ENCODE data around the gene ABTB1. TPM values are rescaled to one million over a fixed set of nuclear protein-coding genes. Genes with fewer than 3 reads are reported as not detected.

The ABTB1 gene
- total RNA-seq, 1 experiment from 2014 or later = 3.6 TPM

- TF ChIP-seq CTCF (conservative IDR thresholded peaks at IDR 0.05; ENCODE audit: low read depth, low read length) = no peak
- TF ChIP-seq EZH2 (IDR thresholded peaks at IDR 0.05; ENCODE audit: low read length, unreplicated experiment) = no peak
- TF ChIP-seq EZH2phosphoT487 (IDR thresholded peaks at IDR 0.05; ENCODE audit: borderline replicate concordance, low read length) = no peak
- no TSS peak for BruUV-seq (replicated peaks)
- no peak overlapping the region for H3K9ac ChIP-seq (ENCODE audit: low read length)
- no peaks in the 10 kb centered on the region for H3K9me2 ChIP-seq (replicated peaks; ENCODE audit: low read length)
- H3K79me2 ChIP-seq (ENCODE audit: low read length) = no peaks in the 10 kb centered on the region
- ChIA-PET POLR2A (ENCODE audit: unreplicated experiment) (interaction anchor here (0.7 kb wide), 1 partner anchor 103 kb away, joined by 4 read pairs; no protein-coding TSS in a partner anchor), CTCF (no interaction called here)
- no peaks in the 10 kb centered on the region for H3K27me3 ChIP-seq (ENCODE audit: low read length)
- H3K4me3 ChIP-seq (ENCODE audit: low read length) = no peak overlapping the region
- H3F3A ChIP-seq (ENCODE audit: low read length, unreplicated experiment) = no peaks in the 10 kb centered on the region
- no peaks in the 10 kb centered on the region for H3K36me3 ChIP-seq (ENCODE audit: low read depth, low read length)
- no peak for ATAC-seq
- peaks cover 33% of the 10 kb centered on the region for H3K4me1 ChIP-seq (ENCODE audit: insufficient read depth, low read length)
- no peak overlapping the region for H3K27ac ChIP-seq (ENCODE audit: low read length)
- no peak overlapping the region for H2AFZ ChIP-seq (ENCODE audit: low read length)
- no peaks in the 10 kb centered on the region for H3K9me3 ChIP-seq (ENCODE audit: low read length)
- H3K4me2 ChIP-seq (ENCODE audit: low read length) = no peak overlapping the region
- DNase-seq = no peak
- intact Hi-C loops (cut with micrococcal nuclease) = no loop called here
- no peaks in the 10 kb centered on the region for H4K20me1 ChIP-seq (ENCODE audit: low read length)
Observed at GRCh38 chr3:127711896-127712295, 39.1 kb downstream of the ABTB1 start.

GRCh38 chr3:127712461-127712860 lies 39.7 kb downstream of the ABTB1 start:
- H3K36me3 ChIP-seq (ENCODE audit: low read depth, low read length) = no peaks in the 10 kb centered on the region
- TF ChIP-seq EZH2 (IDR thresholded peaks at IDR 0.05; ENCODE audit: low read length, unreplicated experiment) = no peak
- TF ChIP-seq CTCF (conservative IDR thresholded peaks at IDR 0.05; ENCODE audit: low read depth, low read length) = no peak
- no peak for TF ChIP-seq EZH2phosphoT487 (IDR thresholded peaks at IDR 0.05; ENCODE audit: borderline replicate concordance, low read length)
- no peaks in the 10 kb centered on the region for H3F3A ChIP-seq (ENCODE audit: low read length, unreplicated experiment)
- no peaks in the 10 kb centered on the region for H3K79me2 ChIP-seq (ENCODE audit: low read length)
- no peaks in the 10 kb centered on the region for H3K27me3 ChIP-seq (ENCODE audit: low read length)
- H3K4me1 ChIP-seq (ENCODE audit: insufficient read depth, low read length) = peaks cover 33% of the 10 kb centered on the region
- ChIA-PET CTCF (no interaction called here), POLR2A (ENCODE audit: unreplicated experiment) (no interaction called here)
- no TSS peak for BruUV-seq (replicated peaks)
- H3K27ac ChIP-seq (ENCODE audit: low read length) = no peak overlapping the region
- intact Hi-C loops (cut with micrococcal nuclease) = no loop called here
- DNase-seq (no peak), ATAC-seq (no peak)
- no peaks in the 10 kb centered on the region for H4K20me1 ChIP-seq (ENCODE audit: low read length)
- no peaks in the 10 kb centered on the region for H3K9me2 ChIP-seq (replicated peaks; ENCODE audit: low read length)
- H3K9me3 ChIP-seq (ENCODE audit: low read length) = no peaks in the 10 kb centered on the region
- no peak overlapping the region for H3K4me3 ChIP-seq (ENCODE audit: low read length)
- H3K9ac ChIP-seq (ENCODE audit: low read length) = no peak overlapping the region
- H2AFZ ChIP-seq (ENCODE audit: low read length) = no peak overlapping the region
- H3K4me2 ChIP-seq (ENCODE audit: low read length) = no peak overlapping the region

- Histone ChIP-seq H3K79me2 (ENCODE audit: low read length) (no peaks in the 10 kb centered on the region), H3F3A (ENCODE audit: low read length, unreplicated experiment) (no peaks in the 10 kb centered on the region), H3K36me3 (ENCODE audit: low read depth, low read length) (no peaks in the 10 kb centered on the region), H3K9me3 (ENCODE audit: low read length) (no peaks in the 10 kb centered on the region), H3K4me1 (ENCODE audit: insufficient read depth, low read length) (peaks cover 33% of the 10 kb centered on the region), H4K20me1 (ENCODE audit: low read length) (no peaks in the 10 kb centered on the region), H3K4me3 (ENCODE audit: low read length) (no peak overlapping the region), H2AFZ (ENCODE audit: low read length) (no peak overlapping the region), H3K4me2 (ENCODE audit: low read length) (peak overlapping the region; percentile 31), H3K27me3 (ENCODE audit: low read length) (no peaks in the 10 kb centered on the region), H3K9me2 (replicated peaks; ENCODE audit: low read length) (no peaks in the 10 kb centered on the region), H3K9ac (ENCODE audit: low read length) (0 out of 2 replicates have a peak overlapping the region, but pooled peaks have one; percentile 15), H3K27ac (ENCODE audit: low read length) (peak overlapping the region; percentile 64)
- no TSS peak for BruUV-seq (replicated peaks)
- no peak for TF ChIP-seq EZH2 (IDR thresholded peaks at IDR 0.05; ENCODE audit: low read length, unreplicated experiment)
- no peak for TF ChIP-seq EZH2phosphoT487 (IDR thresholded peaks at IDR 0.05; ENCODE audit: borderline replicate concordance, low read length)
- no peak for TF ChIP-seq CTCF (conservative IDR thresholded peaks at IDR 0.05; ENCODE audit: low read depth, low read length)
- CTCF ChIA-PET = no interaction called here
- DNase-seq = no peak
- POLR2A ChIA-PET (ENCODE audit: unreplicated experiment) = interaction anchor here (0.6 kb wide), 1 partner anchor 40 kb away, joined by 7 read pairs; no protein-coding TSS in a partner anchor
- intact Hi-C loops (cut with micrococcal nuclease) = no loop called here
- ATAC-seq = no peak
Observed at GRCh38 chr3:127712881-127713771, 40.4 kb downstream of the ABTB1 start.
